Measurements from ENCODE around the gene CACNG4.

CACNG4 gene

GRCh38 chr17:66950886-66951604 lies 13.5 kb upstream of the CACNG4 start:
- DNase-seq (ENCODE audit: extremely low spot score) = no peak
- POLR2A ChIA-PET = no interaction called here
- TF ChIP-seq CTBP1 (IDR thresholded peaks at IDR 0.05; ENCODE audit: borderline replicate concordance) = no peak
- no peak for TF ChIP-seq ARNT (IDR thresholded peaks at IDR 0.05)
- TF ChIP-seq L3MBTL2 (conservative IDR thresholded peaks at IDR 0.05) = no peak
- no peak for TF ChIP-seq TARDBP (IDR thresholded peaks at IDR 0.05)
- CTCF ChIA-PET = no interaction called here

GRCh38 chr17:66951605-66951953 lies 12.9 kb upstream of the CACNG4 start:
- ChIA-PET CTCF (no interaction called here), POLR2A (no interaction called here)
- no peak for TF ChIP-seq FOXA1 (IDR thresholded peaks at IDR 0.05)
- no peak for TF ChIP-seq FOXK2 (IDR thresholded peaks at IDR 0.05)
- no peak for TF ChIP-seq NFRKB (IDR thresholded peaks at IDR 0.05)
- TF ChIP-seq ELF4 (IDR thresholded peaks at IDR 0.05) = no peak
- TF ChIP-seq L3MBTL2 (conservative IDR thresholded peaks at IDR 0.05) = no peak
- no peak for TF ChIP-seq SUZ12 (IDR thresholded peaks at IDR 0.05)
- TF ChIP-seq TARDBP (IDR thresholded peaks at IDR 0.05) = no peak
- DNase-seq (ENCODE audit: extremely low spot score) = no peak

- ChIA-PET POLR2A (no interaction called here), CTCF (interaction anchor here (0.7 kb wide), 1 partner anchor 14 kb away, joined by 3 read pairs; no protein-coding TSS in a partner anchor)
- DNase-seq (ENCODE audit: extremely low spot score) = no peak
- TF ChIP-seq ZNF384 (IDR thresholded peaks at IDR 0.05) (no peak), BHLHE40 (IDR thresholded peaks at IDR 0.05; ENCODE audit: borderline replicate concordance) (no peak), TARDBP (IDR thresholded peaks at IDR 0.05) (no peak), FOXM1 (IDR thresholded peaks at IDR 0.05; ENCODE audit: borderline replicate concordance) (no peak), NFRKB (IDR thresholded peaks at IDR 0.05) (no peak), ARNT (IDR thresholded peaks at IDR 0.05) (no peak), SP1 (IDR thresholded peaks at IDR 0.05) (no peak), FOXK2 (IDR thresholded peaks at IDR 0.05) (no peak), ELF4 (IDR thresholded peaks at IDR 0.05) (no peak), FOXA1 (IDR thresholded peaks at IDR 0.05) (no peak)
These were observed 12.4 kb upstream of the CACNG4 start for GRCh38 chr17:66952031-66952524.

GRCh38 chr17:66952681-66953629 lies 11.6 kb upstream of the CACNG4 start:
- DNase-seq (ENCODE audit: extremely low spot score) = no peak
- TF ChIP-seq SP1 (IDR thresholded peaks at IDR 0.05) = no peak
- no peak for TF ChIP-seq TARDBP (IDR thresholded peaks at IDR 0.05)
- no peak for TF ChIP-seq ELF4 (IDR thresholded peaks at IDR 0.05)
- no peak for TF ChIP-seq CTBP1 (IDR thresholded peaks at IDR 0.05; ENCODE audit: borderline replicate concordance)
- no peak for TF ChIP-seq NFRKB (IDR thresholded peaks at IDR 0.05)
- TF ChIP-seq BHLHE40 (IDR thresholded peaks at IDR 0.05; ENCODE audit: borderline replicate concordance) = no peak
- no peak for TF ChIP-seq PKNOX1 (IDR thresholded peaks at IDR 0.05)
- TF ChIP-seq ARNT (IDR thresholded peaks at IDR 0.05) = no peak
- TF ChIP-seq SUZ12 (IDR thresholded peaks at IDR 0.05) = no peak
- no peak for TF ChIP-seq HDGF (IDR thresholded peaks at IDR 0.05; ENCODE audit: borderline replicate concordance)
- TF ChIP-seq FOXA1 (IDR thresholded peaks at IDR 0.05) = no peak
- TF ChIP-seq L3MBTL2 (conservative IDR thresholded peaks at IDR 0.05) = no peak
- TF ChIP-seq FOXM1 (IDR thresholded peaks at IDR 0.05; ENCODE audit: borderline replicate concordance) = no peak
- TF ChIP-seq FOXK2 (IDR thresholded peaks at IDR 0.05) = no peak
- ChIA-PET CTCF (no interaction called here), POLR2A (no interaction called here)

GRCh38 chr17:66953630-66954020 lies 10.9 kb upstream of the CACNG4 start:
- no peak for DNase-seq (ENCODE audit: extremely low spot score)
- TF ChIP-seq NFRKB (IDR thresholded peaks at IDR 0.05) (no peak), L3MBTL2 (conservative IDR thresholded peaks at IDR 0.05) (no peak), ARNT (IDR thresholded peaks at IDR 0.05) (no peak), FOXM1 (IDR thresholded peaks at IDR 0.05; ENCODE audit: borderline replicate concordance) (no peak), SUZ12 (IDR thresholded peaks at IDR 0.05) (no peak), PKNOX1 (IDR thresholded peaks at IDR 0.05) (no peak), BHLHE40 (IDR thresholded peaks at IDR 0.05; ENCODE audit: borderline replicate concordance) (no peak), TARDBP (IDR thresholded peaks at IDR 0.05) (no peak), FOXK2 (IDR thresholded peaks at IDR 0.05) (no peak), HDGF (IDR thresholded peaks at IDR 0.05; ENCODE audit: borderline replicate concordance) (no peak), CTBP1 (IDR thresholded peaks at IDR 0.05; ENCODE audit: borderline replicate concordance) (no peak), SP1 (IDR thresholded peaks at IDR 0.05) (no peak), ELF4 (IDR thresholded peaks at IDR 0.05) (no peak)
- ChIA-PET CTCF (no interaction called here), POLR2A (no interaction called here)

- TF ChIP-seq TARDBP (IDR thresholded peaks at IDR 0.05) = no peak
- no peak for TF ChIP-seq LEF1 (IDR thresholded peaks at IDR 0.05; ENCODE audit: borderline replicate concordance)
- no peak for TF ChIP-seq NFRKB (IDR thresholded peaks at IDR 0.05)
- TF ChIP-seq SP1 (IDR thresholded peaks at IDR 0.05) = no peak
- TF ChIP-seq FOXK2 (IDR thresholded peaks at IDR 0.05) = no peak
- no peak for TF ChIP-seq CTBP1 (IDR thresholded peaks at IDR 0.05; ENCODE audit: borderline replicate concordance)
- no peak for TF ChIP-seq PKNOX1 (IDR thresholded peaks at IDR 0.05)
- no peak for TF ChIP-seq FOXA1 (IDR thresholded peaks at IDR 0.05)
- TF ChIP-seq SUZ12 (IDR thresholded peaks at IDR 0.05) = no peak
- no peak for TF ChIP-seq ELF4 (IDR thresholded peaks at IDR 0.05)
- TF ChIP-seq ARNT (IDR thresholded peaks at IDR 0.05) = no peak
- no peak for TF ChIP-seq ZNF384 (IDR thresholded peaks at IDR 0.05)
- TF ChIP-seq HDGF (IDR thresholded peaks at IDR 0.05; ENCODE audit: borderline replicate concordance) = no peak
- TF ChIP-seq L3MBTL2 (conservative IDR thresholded peaks at IDR 0.05) = no peak
- no peak for TF ChIP-seq FOXM1 (IDR thresholded peaks at IDR 0.05; ENCODE audit: borderline replicate concordance)
- no peak for TF ChIP-seq BHLHE40 (IDR thresholded peaks at IDR 0.05; ENCODE audit: borderline replicate concordance)
- CTCF ChIA-PET = no interaction called here
- POLR2A ChIA-PET = no interaction called here
- DNase-seq (ENCODE audit: extremely low spot score) = no peak
These were observed 9.9 kb upstream of the CACNG4 start for GRCh38 chr17:66954632-66955031.
